ENCODE results near the gene ZNF768. TPM values are rescaled to one million over a fixed set of nuclear protein-coding genes. Genes with fewer than 3 reads are reported as not detected.
"Not testable (repeated sequence)": the region's sequence is repeated elsewhere in the genome, so short reads cannot be mapped to it uniquely, and the experiment has no call there.

Gene ZNF768
- total RNA-seq, 1 donor from 2014 or later = 37.1 TPM

- H3K4me1 Mint-ChIP-seq (ENCODE audit: unreplicated experiment) = peaks cover 19% of the 10 kb centered on the region
- no peaks in the 10 kb centered on the region for H3K27me3 Mint-ChIP-seq (ENCODE audit: unreplicated experiment)
- no peak overlapping the region for H3K27ac Mint-ChIP-seq (ENCODE audit: unreplicated experiment)
- no peak overlapping the region for H3K4me3 Mint-ChIP-seq (ENCODE audit: unreplicated experiment)
- no peak for TF ChIP-seq CTCF (IDR thresholded peaks at IDR 0.05)
- no peak for DNase-seq (ENCODE audit: extremely low spot score, unreplicated experiment)
- H3K9me3 Mint-ChIP-seq (ENCODE audit: unreplicated experiment) = no peaks in the 10 kb centered on the region
- H3K36me3 Mint-ChIP-seq (ENCODE audit: unreplicated experiment) = peaks cover 3% of the 10 kb centered on the region
These were observed 1.5 kb downstream of the ZNF768 start for GRCh38 chr16:30524575-30525568.

- DNase-seq (ENCODE audit: extremely low spot score, unreplicated experiment) = no peak
- Mint-ChIP-seq H3K9me3 (ENCODE audit: unreplicated experiment) (no peaks in the 10 kb centered on the region), H3K36me3 (ENCODE audit: unreplicated experiment) (peaks cover 3% of the 10 kb centered on the region), H3K27ac (ENCODE audit: unreplicated experiment) (no peak overlapping the region), H3K27me3 (ENCODE audit: unreplicated experiment) (no peaks in the 10 kb centered on the region), H3K4me1 (ENCODE audit: unreplicated experiment) (peaks cover 19% of the 10 kb centered on the region), H3K4me3 (ENCODE audit: unreplicated experiment) (no peak overlapping the region)
- no peak for TF ChIP-seq CTCF (IDR thresholded peaks at IDR 0.05)
These were observed 2.4 kb downstream of the ZNF768 start for GRCh38 chr16:30523768-30524574.

- H3K4me3 Mint-ChIP-seq (ENCODE audit: unreplicated experiment); H3K27me3 Mint-ChIP-seq (ENCODE audit: unreplicated experiment); H3K9me3 Mint-ChIP-seq (ENCODE audit: unreplicated experiment); DNase-seq (ENCODE audit: extremely low spot score, unreplicated experiment); H3K27ac Mint-ChIP-seq (ENCODE audit: unreplicated experiment); H3K36me3 Mint-ChIP-seq (ENCODE audit: unreplicated experiment): not testable (repeated sequence)
- H3K4me1 Mint-ChIP-seq (ENCODE audit: unreplicated experiment) = peaks cover 17% of the 10 kb centered on the region
These were observed 3.5 kb downstream of the ZNF768 start for GRCh38 chr16:30522702-30523463.

- TF ChIP-seq CTCF (IDR thresholded peaks at IDR 0.05) = no peak
- H3K4me3 Mint-ChIP-seq (ENCODE audit: unreplicated experiment) = no peak overlapping the region
- no peaks in the 10 kb centered on the region for H3K9me3 Mint-ChIP-seq (ENCODE audit: unreplicated experiment)
- no peak for DNase-seq (ENCODE audit: extremely low spot score, unreplicated experiment)
- H3K36me3 Mint-ChIP-seq (ENCODE audit: unreplicated experiment) = peaks cover 3% of the 10 kb centered on the region
- H3K4me1 Mint-ChIP-seq (ENCODE audit: unreplicated experiment) = peaks cover 10% of the 10 kb centered on the region
- no peaks in the 10 kb centered on the region for H3K27me3 Mint-ChIP-seq (ENCODE audit: unreplicated experiment)
- H3K27ac Mint-ChIP-seq (ENCODE audit: unreplicated experiment) = no peak overlapping the region
These were observed 4.3 kb downstream of the ZNF768 start for GRCh38 chr16:30521873-30522641.

GRCh38 chr16:30521476-30521872, 4.9 kb downstream of the ZNF768 start:
- H3K27me3 Mint-ChIP-seq (ENCODE audit: unreplicated experiment) = no peaks in the 10 kb centered on the region
- DNase-seq (ENCODE audit: extremely low spot score, unreplicated experiment) = no peak
- peaks cover 3% of the 10 kb centered on the region for H3K36me3 Mint-ChIP-seq (ENCODE audit: unreplicated experiment)
- no peak overlapping the region for H3K4me3 Mint-ChIP-seq (ENCODE audit: unreplicated experiment)
- no peak for TF ChIP-seq CTCF (IDR thresholded peaks at IDR 0.05)
- peaks cover 10% of the 10 kb centered on the region for H3K4me1 Mint-ChIP-seq (ENCODE audit: unreplicated experiment)
- H3K27ac Mint-ChIP-seq (ENCODE audit: unreplicated experiment) = no peak overlapping the region
- H3K9me3 Mint-ChIP-seq (ENCODE audit: unreplicated experiment) = no peaks in the 10 kb centered on the region
